Glutamatergic neuron (in vitro differentiated cells): ENCODE measurements around the gene MICAL3. TPM values are rescaled to one million over a fixed set of nuclear protein-coding genes. Genes with fewer than 3 reads are reported as not detected.

Experiments
- DNase-seq: peaks from one replicate; pipeline ENCODE4 v3.0.0; 2022
- H3K27ac Mint-ChIP-seq: one replicate; pipeline ENCODE4 v1.8.0; 2020; ENCODE audit warnings: mild to moderate bottlenecking, mixed read lengths, inconsistent platforms; ENCODE audit not compliant: unreplicated experiment
- H3K27me3 Mint-ChIP-seq: one replicate; pipeline ENCODE4 v1.8.0; 2020; ENCODE audit warnings: mild to moderate bottlenecking, moderate library complexity, mixed read lengths, inconsistent platforms; ENCODE audit not compliant: unreplicated experiment
- H3K36me3 Mint-ChIP-seq: one replicate; pipeline ENCODE4 v1.8.0; 2020; ENCODE audit warnings: mild to moderate bottlenecking, mixed read lengths, inconsistent platforms; ENCODE audit not compliant: unreplicated experiment
- H3K4me1 Mint-ChIP-seq: one replicate; pipeline ENCODE4 v1.8.0; 2020; ENCODE audit warnings: mild to moderate bottlenecking, low read depth, mixed read lengths, inconsistent platforms; ENCODE audit not compliant: unreplicated experiment
- H3K4me3 Mint-ChIP-seq: one replicate; pipeline ENCODE4 v1.8.0; 2020; ENCODE audit warnings: mild to moderate bottlenecking, mixed read lengths, inconsistent platforms; ENCODE audit not compliant: unreplicated experiment
- H3K9me3 Mint-ChIP-seq: one replicate; pipeline ENCODE4 v1.8.0; 2020; ENCODE audit warnings: mild to moderate bottlenecking, moderate library complexity, mixed read lengths, inconsistent platforms; ENCODE audit not compliant: unreplicated experiment
- CTCF ChIP-seq: fragments of 200-600 bp; sonication (generic); IDR thresholded peaks from one replicate; pipeline ENCODE4 v1.5.0; 2021; ENCODE audit not compliant: partially characterized antibody, unreplicated experiment
- total RNA-seq: library from RNA; stranded (reverse); fragmentation: NEBNext Ultra II Directional; extraction: Animal tissue kit (Norgen Biotek cat#: 25700); gene quantifications from one replicate; pipeline ENCODE4 v1.2.1, GENCODE V29; 2021; ENCODE audit not compliant: unreplicated experiment

Gene MICAL3
- total RNA-seq, 1 donor from 2014 or later = 132 TPM

- Mint-ChIP-seq H3K27me3 (no peaks in the 10 kb centered on the region), H3K9me3 (peaks cover 3% of the 10 kb centered on the region), H3K36me3 (peaks cover 9% of the 10 kb centered on the region), H3K4me3 (no peak overlapping the region), H3K27ac (no peak overlapping the region), H3K4me1 (peaks cover 2% of the 10 kb centered on the region)
- no peak for TF ChIP-seq CTCF
- no peak for DNase-seq
Measured at GRCh38 chr22:17864398-17865182, 159.8 kb downstream of the MICAL3 start.

- Mint-ChIP-seq H3K4me1 (peaks cover 2% of the 10 kb centered on the region), H3K27ac (no peak overlapping the region)
Measured at GRCh38 chr22:17862646-17863181, 161.6 kb downstream of the MICAL3 start.

GRCh38 chr22:17861909-17862308 lies 162.5 kb downstream of the MICAL3 start:
- no peak overlapping the region for H3K4me3 Mint-ChIP-seq
- peaks cover 2% of the 10 kb centered on the region for H3K27me3 Mint-ChIP-seq
- H3K9me3 Mint-ChIP-seq = peaks cover 5% of the 10 kb centered on the region
- H3K4me1 Mint-ChIP-seq = peaks cover 2% of the 10 kb centered on the region
- no peak for TF ChIP-seq CTCF
- peaks cover 13% of the 10 kb centered on the region for H3K36me3 Mint-ChIP-seq
- no peak overlapping the region for H3K27ac Mint-ChIP-seq
- no peak for DNase-seq

More at GRCh38 chr22:17862646-17863181, 161.6 kb downstream of the MICAL3 start:
- Mint-ChIP-seq H3K4me3 (no peak overlapping the region), H3K27me3 (no peaks in the 10 kb centered on the region), H3K36me3 (peaks cover 9% of the 10 kb centered on the region), H3K9me3 (peaks cover 4% of the 10 kb centered on the region)
- no peak for DNase-seq
- no peak for TF ChIP-seq CTCF

GRCh38 chr22:17860220-17860965 lies 164.0 kb downstream of the MICAL3 start:
- Mint-ChIP-seq H3K4me1 (no peaks in the 10 kb centered on the region), H3K27ac (no peak overlapping the region), H3K4me3 (no peak overlapping the region), H3K36me3 (peaks cover 13% of the 10 kb centered on the region), H3K27me3 (peaks cover 4% of the 10 kb centered on the region), H3K9me3 (peaks cover 5% of the 10 kb centered on the region)
- no peak for TF ChIP-seq CTCF
- DNase-seq = no peak
